Duodenal mucosa (tissue), 2 donors: ENCODE measurements around the gene HOXC9.

Source experiments
- H3K27ac ChIP-seq: one replicate; pipeline ENCODE4 v1.7.0; 2013; ENCODE audit warnings: low read depth, low read length
- H3K27me3 ChIP-seq, 2 donors: one replicate each; pipeline ENCODE4 v1.7.0; 2013; ENCODE audit warnings: low read length in 2 of 2, control low read depth in 1 of 2; ENCODE audit not compliant: insufficient read depth in 2 of 2, control insufficient read depth in 1 of 2
- H3K36me3 ChIP-seq, 2 donors: one replicate each; pipeline ENCODE4 v1.7.0; 2013; ENCODE audit warnings: low read length in 2 of 2, control low read depth in 1 of 2; ENCODE audit not compliant: insufficient read depth in 2 of 2, control insufficient read depth in 1 of 2
- H3K4me1 ChIP-seq, 2 donors: one replicate each; pipeline ENCODE4 v1.7.0; 2013; ENCODE audit warnings: low read length in 2 of 2, control low read depth in 1 of 2; ENCODE audit not compliant: insufficient read depth in 2 of 2, control insufficient read depth in 1 of 2
- H3K4me3 ChIP-seq, 2 donors: one replicate each; pipeline ENCODE4 v1.7.0; 2013; ENCODE audit warnings: low read length in 2 of 2, low read depth in 1 of 2
- H3K9ac ChIP-seq, 2 donors: one replicate each; pipeline ENCODE4 v1.7.0; 2013; ENCODE audit warnings: low read length in 2 of 2, low read depth in 1 of 2
- H3K9me3 ChIP-seq, 2 donors: one replicate each; pipeline ENCODE4 v1.7.0; 2013; ENCODE audit warnings: low read length in 2 of 2, control low read depth in 1 of 2; ENCODE audit not compliant: control insufficient read depth in 1 of 2

HOXC9 gene

DNA sequence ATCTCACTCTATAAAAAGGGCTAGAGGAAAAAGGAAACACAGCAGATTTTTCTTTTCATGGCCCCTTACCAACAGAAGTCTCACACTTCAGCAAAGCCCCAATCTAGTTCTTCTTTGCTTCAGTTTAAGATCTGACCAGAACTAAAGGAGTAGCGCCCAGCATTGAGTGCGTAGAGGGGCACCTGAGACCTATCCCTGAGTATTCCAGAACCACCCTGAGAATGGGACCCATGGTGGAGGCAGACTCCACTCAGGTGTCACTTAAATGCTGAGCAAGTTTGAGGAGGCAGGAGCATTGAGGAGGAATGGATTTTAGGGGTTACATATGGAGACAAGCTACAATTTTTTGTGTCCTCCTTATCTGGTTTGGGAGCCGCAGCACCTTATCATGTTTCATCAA lies 28.8 kb upstream of the HOXC9 start:
- no peak overlapping the region for H3K27ac ChIP-seq
- no peak overlapping the region for H3K4me3 ChIP-seq
- H3K27me3 ChIP-seq: peaks cover 84 to 97% of the 10 kb centered on the region in 2 donors
- H3K36me3 ChIP-seq: no peaks in the 10 kb centered on the region
- no peak overlapping the region for H3K9ac ChIP-seq
- H3K9me3 ChIP-seq: no peaks in the 10 kb centered on the region
- peaks cover 0 to 16% of the 10 kb centered on the region in 2 donors for H3K4me1 ChIP-seq

DNA sequence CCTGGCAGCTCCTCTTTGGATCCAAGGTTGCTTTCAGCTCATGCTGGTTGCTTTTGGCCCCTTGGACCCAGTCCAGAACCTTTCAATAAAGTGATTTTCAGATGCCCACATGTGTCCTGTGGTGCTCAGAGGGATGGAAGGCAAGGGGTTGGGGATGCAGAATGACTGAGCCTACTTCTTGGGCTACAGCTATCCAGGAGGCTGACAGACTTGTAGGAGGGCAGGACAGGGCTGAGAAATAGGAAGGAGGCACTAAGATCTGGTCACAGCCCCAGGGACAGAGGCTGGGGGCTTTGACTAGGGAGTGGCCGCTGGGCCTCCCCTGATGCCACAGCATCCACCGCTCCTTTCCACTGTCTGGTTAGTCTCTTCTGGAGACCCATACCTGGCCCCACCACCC lies 28.3 kb upstream of the HOXC9 start:
- Histone ChIP-seq H3K27ac (no peak overlapping the region), H3K9me3 (no peaks in the 10 kb centered on the region), H3K36me3 (no peaks in the 10 kb centered on the region), H3K27me3 (peaks cover 83 to 97% of the 10 kb centered on the region in 2 donors), H3K4me1 (peaks cover 0 to 16% of the 10 kb centered on the region in 2 donors), H3K9ac (no peak overlapping the region), H3K4me3 (no peak overlapping the region)

DNA sequence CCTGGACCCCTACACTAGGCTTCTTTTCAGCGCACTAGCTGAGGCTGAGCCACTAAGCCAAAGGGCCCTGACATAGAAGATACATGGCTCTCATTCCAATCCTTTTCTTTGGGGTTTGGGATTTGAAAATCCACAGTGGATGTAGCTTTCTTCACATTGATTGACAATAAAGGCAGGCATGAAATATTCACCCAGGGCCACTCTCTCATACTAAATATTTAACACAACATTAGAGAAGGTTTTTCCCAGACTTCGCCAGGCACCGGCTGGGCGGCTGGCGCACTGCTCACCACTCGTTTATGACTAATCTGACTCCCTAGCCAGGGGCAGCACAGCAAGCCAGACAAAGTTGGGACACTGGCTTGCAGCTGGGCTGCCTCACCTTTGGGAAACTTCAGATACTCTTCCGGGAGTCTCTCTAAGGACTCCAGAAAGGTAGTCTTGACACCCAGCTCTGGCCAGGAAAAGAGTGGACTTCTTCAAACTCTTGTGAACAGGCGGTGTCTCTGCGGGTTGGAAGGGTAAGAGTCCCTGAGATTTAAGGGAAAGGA lies 27.7 kb upstream of the HOXC9 start:
- Histone ChIP-seq H3K27ac (no peak overlapping the region), H3K4me1 (peaks cover 0 to 16% of the 10 kb centered on the region in 2 donors), H3K9ac (no peak overlapping the region), H3K27me3 (peaks cover 81 to 97% of the 10 kb centered on the region in 2 donors), H3K9me3 (no peaks in the 10 kb centered on the region), H3K4me3 (no peak overlapping the region), H3K36me3 (no peaks in the 10 kb centered on the region)

DNA sequence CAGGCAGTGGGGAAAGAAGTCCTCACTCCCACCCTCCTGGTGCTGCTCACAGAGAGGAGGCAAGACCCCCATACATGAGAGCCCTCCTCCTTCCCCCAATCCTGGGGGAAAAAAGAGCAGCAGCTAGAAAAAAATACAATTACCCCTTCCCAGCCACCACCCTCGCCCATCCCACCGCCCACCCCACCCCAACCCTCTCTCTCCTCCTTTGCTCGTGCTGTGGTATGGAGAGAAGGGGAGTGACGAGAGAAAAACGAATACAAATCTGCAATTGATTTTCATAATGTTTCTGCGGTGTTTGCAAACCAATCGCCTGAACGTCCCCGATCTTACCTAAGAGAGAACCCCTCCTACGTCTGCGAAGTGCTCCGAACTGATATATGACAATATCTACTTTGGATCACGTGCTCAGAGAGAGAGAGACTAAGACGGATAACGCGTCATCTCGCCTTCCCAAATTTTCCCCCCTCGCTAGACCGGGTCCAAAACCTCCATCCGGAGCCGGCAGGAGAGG lies 27.2 kb upstream of the HOXC9 start, which contains the start of gene HOXC11:
TSS of gene HOXC11 (plus strand) at position 405 of the 514 bp plus-strand sequence. CDS start 116 bp downstream, outside the sequence.
- H3K27me3 ChIP-seq: peaks cover 77 to 97% of the 10 kb centered on the region in 2 donors
- no peaks in the 10 kb centered on the region for H3K36me3 ChIP-seq
- no peak within 1 kb of the TSS for H3K9ac ChIP-seq
- H3K4me1 ChIP-seq: peaks cover 1 to 17% of the 10 kb centered on the region in 2 donors
- H3K9me3 ChIP-seq: no peaks in the 10 kb centered on the region
- H3K27ac ChIP-seq: no peak within 1 kb of the TSS
- H3K4me3 ChIP-seq: peak within 1 kb of the TSS in 1 of 2 donors; percentile 28

DNA sequence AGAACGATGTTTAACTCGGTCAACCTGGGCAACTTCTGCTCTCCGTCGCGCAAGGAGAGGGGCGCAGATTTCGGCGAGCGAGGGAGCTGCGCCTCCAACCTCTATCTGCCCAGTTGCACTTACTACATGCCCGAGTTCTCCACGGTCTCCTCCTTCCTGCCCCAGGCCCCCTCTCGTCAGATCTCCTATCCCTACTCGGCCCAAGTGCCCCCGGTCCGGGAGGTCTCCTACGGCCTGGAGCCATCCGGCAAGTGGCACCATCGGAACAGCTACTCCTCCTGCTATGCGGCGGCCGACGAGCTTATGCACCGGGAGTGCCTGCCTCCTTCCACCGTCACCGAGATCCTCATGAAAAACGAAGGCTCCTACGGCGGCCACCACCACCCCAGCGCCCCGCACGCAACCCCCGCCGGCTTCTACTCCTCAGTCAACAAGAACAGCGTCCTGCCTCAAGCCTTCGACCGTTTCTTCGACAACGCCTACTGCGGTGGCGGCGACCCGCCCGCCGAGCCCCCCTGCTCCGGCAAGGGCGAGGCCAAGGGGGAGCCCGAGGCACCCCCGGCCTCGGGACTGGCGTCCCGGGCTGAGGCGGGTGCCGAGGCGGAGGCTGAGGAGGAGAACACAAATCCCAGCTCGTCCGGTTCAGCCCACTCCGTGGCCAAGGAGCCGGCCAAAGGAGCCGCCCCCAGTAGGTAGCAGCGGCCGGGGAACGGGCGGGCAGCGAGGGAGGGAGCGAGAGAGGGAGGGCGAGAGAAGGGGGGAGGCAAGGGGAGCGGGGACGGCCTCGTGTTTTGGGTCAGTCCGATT lies 26.5 kb upstream of the HOXC9 start:
- Histone ChIP-seq H3K27me3 (peaks cover 74 to 96% of the 10 kb centered on the region in 2 donors), H3K36me3 (no peaks in the 10 kb centered on the region), H3K9me3 (no peaks in the 10 kb centered on the region), H3K27ac (no peak overlapping the region), H3K4me1 (peaks cover 5 to 21% of the 10 kb centered on the region in 2 donors), H3K9ac (no peak overlapping the region), H3K4me3 (peak overlapping the region in 1 of 2 donors; percentile 28)

DNA sequence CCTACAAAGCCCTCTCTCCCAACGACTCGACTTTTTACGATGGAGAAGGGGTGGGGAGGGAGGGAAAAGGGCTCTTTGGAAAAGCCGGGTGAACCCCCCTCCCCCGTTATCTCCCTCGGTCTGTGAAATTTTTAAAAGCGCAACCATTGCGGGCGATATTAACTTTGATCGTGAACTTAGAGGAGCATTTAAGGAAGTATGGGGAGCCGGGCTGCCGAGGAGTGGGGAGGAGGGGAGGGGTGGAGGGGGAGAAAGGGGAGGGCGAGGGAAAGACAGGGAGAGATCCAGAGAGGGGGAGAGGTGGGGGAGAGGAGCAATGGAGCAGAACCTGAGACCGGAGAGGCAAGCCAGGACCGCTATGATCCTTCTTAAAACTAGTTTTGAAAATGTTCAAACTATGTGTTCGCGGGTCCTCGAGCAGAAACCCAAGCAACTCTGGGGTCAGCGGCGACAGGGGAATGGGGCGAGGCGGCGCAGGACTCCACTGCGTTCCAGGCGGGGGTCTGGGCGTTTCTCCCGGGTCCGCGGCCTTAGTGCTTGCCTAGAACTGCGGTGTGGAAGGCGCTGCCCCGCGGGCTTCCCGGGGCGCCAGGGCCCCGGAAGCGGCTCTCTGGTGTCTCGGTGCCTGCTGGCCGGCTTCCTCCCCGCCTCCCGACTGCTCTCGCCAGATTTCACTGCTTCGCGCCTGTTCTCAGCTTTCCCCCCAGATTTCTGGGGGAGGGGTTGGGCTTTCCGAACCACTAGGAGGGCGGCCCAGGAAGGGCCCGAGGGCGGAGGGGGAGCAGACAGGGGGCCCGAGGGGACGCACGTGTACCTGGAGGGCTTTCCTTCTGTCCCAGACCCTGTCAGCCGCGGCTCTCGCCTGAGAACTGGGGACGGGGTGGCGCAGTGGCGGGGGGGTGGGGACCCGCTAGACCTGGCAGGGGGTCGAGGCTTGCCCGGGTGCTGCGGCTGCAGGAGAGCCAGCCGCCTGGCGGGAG lies 25.6 kb upstream of the HOXC9 start, which contains the start of gene HOTAIR:
TSS of gene HOTAIR (minus strand) at position 871 of the 980 bp plus-strand sequence.
- Histone ChIP-seq H3K9ac (no peak within 1 kb of the TSS), H3K36me3 (no peaks in the 10 kb centered on the region), H3K9me3 (no peaks in the 10 kb centered on the region), H3K4me3 (peak within 1 kb of the TSS; percentile 40 to 66), H3K27ac (no peak within 1 kb of the TSS), H3K27me3 (peaks cover 65 to 96% of the 10 kb centered on the region in 2 donors), H3K4me1 (peaks cover 6 to 24% of the 10 kb centered on the region in 2 donors)

DNA sequence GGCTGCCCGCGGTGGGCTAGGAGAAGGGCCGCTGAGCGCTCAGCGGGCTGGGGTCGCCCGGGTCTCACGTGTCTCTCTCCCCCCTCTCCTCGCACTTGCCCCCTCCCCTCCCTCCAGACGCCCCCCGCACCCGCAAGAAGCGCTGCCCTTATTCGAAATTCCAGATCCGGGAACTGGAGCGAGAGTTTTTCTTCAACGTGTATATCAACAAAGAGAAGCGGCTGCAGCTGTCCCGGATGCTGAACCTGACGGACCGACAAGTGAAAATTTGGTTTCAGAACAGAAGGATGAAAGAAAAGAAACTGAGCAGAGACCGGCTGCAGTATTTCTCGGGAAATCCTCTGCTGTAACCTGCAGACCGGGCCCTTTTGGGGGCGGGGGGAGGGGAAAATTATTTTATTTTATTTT lies 24.9 kb upstream of the HOXC9 start:
- H3K36me3 ChIP-seq: no peaks in the 10 kb centered on the region
- H3K9ac ChIP-seq: no peak overlapping the region
- peak overlapping the region in 1 of 2 donors; percentile 66 for H3K4me3 ChIP-seq
- peaks cover 60 to 96% of the 10 kb centered on the region in 2 donors for H3K27me3 ChIP-seq
- H3K9me3 ChIP-seq: no peaks in the 10 kb centered on the region
- peaks cover 10 to 28% of the 10 kb centered on the region in 2 donors for H3K4me1 ChIP-seq
- no peak overlapping the region for H3K27ac ChIP-seq

DNA sequence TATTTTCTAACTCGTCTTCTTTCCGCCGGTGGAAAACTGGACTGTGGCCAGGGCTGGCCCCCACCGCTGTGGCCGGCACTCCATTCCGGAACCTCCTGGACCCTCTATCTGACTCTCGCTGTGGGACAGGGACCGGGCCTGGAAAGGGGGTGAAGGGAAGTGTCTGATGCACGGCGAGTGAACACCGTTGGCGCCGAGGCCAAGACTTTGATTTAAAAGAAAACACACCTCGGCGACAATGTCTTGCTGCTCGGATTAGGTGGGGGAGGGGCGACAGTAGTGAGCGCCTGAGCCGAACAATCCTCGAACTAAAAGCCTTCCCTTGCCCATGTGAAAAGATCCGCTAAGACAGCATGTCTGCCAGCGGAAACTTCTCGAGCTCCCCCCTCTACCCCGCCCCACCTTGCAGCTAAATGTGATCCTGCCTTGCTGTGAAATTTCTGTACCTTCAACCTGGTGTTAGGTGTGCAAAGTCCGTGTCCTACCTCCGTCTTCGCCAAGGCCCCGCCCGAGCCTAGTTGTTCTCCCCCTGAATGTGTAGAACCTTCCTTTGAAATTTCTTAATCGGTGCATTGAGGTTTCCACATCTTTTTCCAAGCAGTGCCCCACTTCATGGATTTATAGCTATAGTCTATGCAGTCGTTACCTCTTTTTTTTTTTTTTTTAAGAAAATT lies 24.3 kb upstream of the HOXC9 start:
- Histone ChIP-seq H3K4me1 (peaks cover 10 to 28% of the 10 kb centered on the region in 2 donors), H3K9me3 (no peaks in the 10 kb centered on the region), H3K4me3 (peak overlapping the region in 1 of 2 donors; percentile 40), H3K9ac (no peak overlapping the region), H3K27ac (no peak overlapping the region), H3K27me3 (peaks cover 59 to 94% of the 10 kb centered on the region in 2 donors), H3K36me3 (no peaks in the 10 kb centered on the region)

DNA sequence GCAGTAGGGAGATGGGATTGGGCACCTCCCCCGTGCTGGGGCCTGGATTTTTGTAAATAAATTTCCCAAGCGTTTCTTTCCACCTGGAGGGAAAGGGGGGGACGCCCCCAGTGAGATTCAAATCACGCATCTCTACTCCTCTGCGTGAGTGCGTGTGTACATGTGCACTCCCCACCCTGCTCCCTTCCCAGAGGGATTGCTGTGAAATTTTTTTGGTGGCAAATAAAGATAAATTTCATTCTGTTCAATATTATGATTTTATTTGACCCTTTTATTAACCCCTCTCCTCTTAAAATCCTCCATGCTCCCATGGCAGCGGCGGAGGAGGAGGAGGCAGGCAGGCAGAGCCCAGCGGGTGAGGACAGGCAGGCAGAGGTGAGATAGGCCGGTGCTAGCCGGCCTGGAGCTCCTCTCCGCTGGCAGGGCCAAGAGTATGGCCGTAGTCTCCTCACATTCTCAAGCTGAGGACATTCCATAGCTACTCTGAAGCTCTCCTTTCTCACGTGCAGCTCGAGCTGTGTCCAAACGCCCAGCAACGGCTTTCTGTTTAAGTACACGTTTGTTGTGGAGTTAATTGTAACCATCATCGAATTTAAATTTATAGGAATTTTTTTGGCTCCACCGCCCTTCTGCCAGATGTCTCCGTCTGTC lies 23.7 kb upstream of the HOXC9 start:
- H3K4me3 ChIP-seq: no peak overlapping the region
- H3K27me3 ChIP-seq: peaks cover 58 to 94% of the 10 kb centered on the region in 2 donors
- no peak overlapping the region for H3K27ac ChIP-seq
- no peak overlapping the region for H3K9ac ChIP-seq
- H3K4me1 ChIP-seq: peaks cover 10 to 28% of the 10 kb centered on the region in 2 donors
- no peaks in the 10 kb centered on the region for H3K9me3 ChIP-seq
- H3K36me3 ChIP-seq: no peaks in the 10 kb centered on the region
